Body of pancreas (tissue), 4 donors: ENCODE data around the gene MAT2B.

ENCODE experiments used
- POLR2A ChIP-seq, 3 donors: fragments of 450-650 bp; IDR thresholded peaks; one replicate each; pipeline ENCODE4 v1.6.1; 2016; ENCODE audit warnings: antibody characterized with exemption in 3 of 3, mild to moderate bottlenecking in 2 of 3
- TF ChIP-seq, protein P1 (sequence below), 7 experiments: fragments of 450-650 bp in 4 of 7; fragments of 200-600 bp in 3 of 7; sonication (generic) in 3 of 7; IDR thresholded peaks; one replicate each; pipeline ENCODE4 v1.5.1; 2016 to 2019; ENCODE audit warnings: antibody characterized with exemption in 7 of 7

DNA sequence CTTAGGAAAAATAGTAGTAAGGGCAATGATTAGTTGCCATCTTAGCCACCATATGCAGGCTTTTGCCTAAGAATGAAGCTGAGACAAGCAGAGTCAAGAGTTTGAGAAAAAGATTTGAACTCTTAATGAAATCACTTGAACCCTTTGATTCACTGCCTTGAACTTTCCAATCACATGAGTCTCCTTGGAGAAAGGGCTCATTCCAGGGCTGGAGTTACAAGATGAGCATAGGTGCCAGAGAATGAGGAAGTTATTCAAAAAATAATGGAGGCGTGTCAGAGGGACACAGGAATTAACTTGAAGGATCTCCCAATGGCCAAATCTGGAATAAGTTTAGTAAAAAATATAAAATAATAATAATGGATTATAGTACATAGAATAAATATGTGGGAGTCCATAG, 35.3 kb downstream of the MAT2B start:
- TF ChIP-seq, protein P1, sequence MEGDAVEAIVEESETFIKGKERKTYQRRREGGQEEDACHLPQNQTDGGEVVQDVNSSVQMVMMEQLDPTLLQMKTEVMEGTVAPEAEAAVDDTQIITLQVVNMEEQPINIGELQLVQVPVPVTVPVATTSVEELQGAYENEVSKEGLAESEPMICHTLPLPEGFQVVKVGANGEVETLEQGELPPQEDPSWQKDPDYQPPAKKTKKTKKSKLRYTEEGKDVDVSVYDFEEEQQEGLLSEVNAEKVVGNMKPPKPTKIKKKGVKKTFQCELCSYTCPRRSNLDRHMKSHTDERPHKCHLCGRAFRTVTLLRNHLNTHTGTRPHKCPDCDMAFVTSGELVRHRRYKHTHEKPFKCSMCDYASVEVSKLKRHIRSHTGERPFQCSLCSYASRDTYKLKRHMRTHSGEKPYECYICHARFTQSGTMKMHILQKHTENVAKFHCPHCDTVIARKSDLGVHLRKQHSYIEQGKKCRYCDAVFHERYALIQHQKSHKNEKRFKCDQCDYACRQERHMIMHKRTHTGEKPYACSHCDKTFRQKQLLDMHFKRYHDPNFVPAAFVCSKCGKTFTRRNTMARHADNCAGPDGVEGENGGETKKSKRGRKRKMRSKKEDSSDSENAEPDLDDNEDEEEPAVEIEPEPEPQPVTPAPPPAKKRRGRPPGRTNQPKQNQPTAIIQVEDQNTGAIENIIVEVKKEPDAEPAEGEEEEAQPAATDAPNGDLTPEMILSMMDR (IDR thresholded peaks at IDR 0.05): no peak
- no peak for TF ChIP-seq POLR2A (IDR thresholded peaks at IDR 0.05)
